Renal cortical epithelial cell (primary cell): ENCODE data around the gene SH2D1A. TPM values are rescaled to one million over a fixed set of nuclear protein-coding genes. Genes with fewer than 3 reads are reported as not detected.
"Not testable (repeated sequence)": the region's sequence is repeated elsewhere in the genome, so short reads cannot be mapped to it uniquely, and the experiment has no call there.

Experiments
- DNase-seq: peaks from one replicate; pipeline ENCODE4 v3.0.0-alpha.2; 2011; ENCODE audit warnings: low read depth
- total RNA-seq: library from RNA; depleted of rRNA; stranded (reverse); fragments of >200 nt; gene quantifications from 2 replicates; pipeline ENCODE4 v1.2.3, GENCODE V29; 2014

The SH2D1A gene
- total RNA-seq, 1 donor from 2014 or later, result not detected

- DNase-seq, result no peak
Measured at GRCh38 chrX:124354648-124355047, 8.3 kb downstream of the SH2D1A start.

DNA sequence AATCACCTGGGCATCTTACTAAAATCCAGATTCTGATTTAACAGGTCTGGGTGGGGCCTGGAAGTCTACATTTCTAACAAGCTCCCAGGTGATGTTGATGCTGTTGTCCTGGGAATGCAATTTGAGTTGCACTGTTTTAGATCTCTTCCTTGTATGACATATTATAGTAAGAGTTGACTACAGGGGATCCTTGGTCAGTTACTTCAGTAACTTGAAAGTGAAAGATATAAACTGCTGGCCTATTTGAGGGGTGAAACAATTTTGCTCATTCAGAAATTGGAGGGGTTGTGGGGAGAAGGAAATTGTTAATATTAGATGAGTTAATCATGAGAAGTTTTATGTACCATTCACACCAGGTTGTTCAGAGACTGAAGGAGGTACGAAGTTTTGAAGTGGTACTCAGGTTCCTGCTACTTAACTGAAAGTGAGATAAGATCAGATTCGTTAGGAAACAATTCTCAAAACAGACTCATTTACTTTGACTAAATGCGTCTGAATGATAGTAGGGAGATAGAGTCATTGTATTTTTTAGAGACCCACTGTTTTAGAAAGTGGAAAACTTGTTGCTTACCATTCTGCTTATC lies 12.5 kb downstream of the SH2D1A start:
- DNase-seq, result no peak

DNA sequence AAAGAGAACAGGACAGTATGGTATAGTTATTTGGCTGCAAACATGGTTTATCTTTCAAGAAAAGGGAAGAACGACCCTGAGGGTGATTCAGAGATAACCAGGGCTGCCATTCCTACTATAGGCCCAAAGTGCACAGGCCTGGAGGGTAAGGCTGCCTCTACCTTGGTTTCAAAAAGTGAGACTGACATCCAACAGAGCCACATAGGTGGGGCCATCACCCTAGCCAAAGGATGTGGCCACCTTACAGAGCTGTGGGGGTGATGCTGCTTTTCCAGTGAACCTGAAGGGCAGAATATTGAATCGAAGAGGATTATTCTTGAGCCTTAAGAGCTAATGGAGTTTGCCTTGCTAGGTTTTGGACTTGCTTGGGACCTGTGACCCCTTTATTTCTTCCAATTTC lies 15.7 kb downstream of the SH2D1A start:
- no peak for DNase-seq

- DNase-seq, result no peak
Measured at GRCh38 chrX:124362761-124363160, 16.4 kb downstream of the SH2D1A start.

GRCh38 chrX:124369722-124370121 lies 23.4 kb downstream of the SH2D1A start:
- DNase-seq, result no peak

DNA sequence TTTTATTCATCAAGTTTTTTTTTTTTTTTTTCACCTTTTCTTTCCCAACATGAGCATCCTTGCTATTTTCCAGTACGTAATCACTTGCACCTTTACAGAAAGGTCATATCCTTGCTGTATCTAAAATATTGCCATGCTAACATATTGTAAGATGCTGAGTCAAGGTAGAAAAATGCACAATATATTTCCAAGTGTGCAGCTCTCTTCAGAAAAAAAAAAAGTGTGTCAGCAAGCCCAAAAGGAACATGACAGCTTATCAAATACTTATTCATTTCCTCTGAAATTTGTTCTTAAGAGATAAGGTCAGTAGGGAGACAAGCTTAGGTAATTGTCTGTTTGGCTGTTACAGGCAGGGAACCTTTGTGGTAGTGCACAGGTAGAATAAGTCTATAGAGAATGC lies 27.0 kb downstream of the SH2D1A start:
- no peak for DNase-seq

GRCh38 chrX:124378643-124379042 lies 32.3 kb downstream of the SH2D1A start:
- no peak for DNase-seq

- DNase-seq, result no peak
Measured at GRCh38 chrX:124383354-124383753, 37.0 kb downstream of the SH2D1A start.

DNA sequence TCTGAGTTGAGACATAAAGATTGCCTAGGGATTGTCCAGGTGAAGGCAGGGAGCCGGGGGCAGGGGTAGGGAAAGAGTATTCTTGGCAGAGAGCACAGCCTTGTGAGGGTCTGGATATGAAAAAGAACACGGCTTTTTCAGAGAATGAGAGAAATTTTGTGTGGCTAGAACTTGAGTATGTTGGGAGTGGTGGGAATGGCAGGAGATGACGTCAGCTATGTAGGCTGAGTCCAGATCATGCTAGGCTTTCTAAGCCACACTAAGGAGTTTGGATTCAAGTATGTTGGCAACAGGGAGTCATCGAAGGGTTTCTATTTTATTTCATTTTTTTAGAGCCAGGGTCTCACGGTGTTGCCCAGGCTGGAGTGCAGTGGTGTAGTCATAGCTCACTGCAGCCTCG lies 40.0 kb downstream of the SH2D1A start:
- DNase-seq, result no peak

GRCh38 chrX:124388562-124388961 lies 42.2 kb downstream of the SH2D1A start:
- DNase-seq, result peak; percentile 37

DNA sequence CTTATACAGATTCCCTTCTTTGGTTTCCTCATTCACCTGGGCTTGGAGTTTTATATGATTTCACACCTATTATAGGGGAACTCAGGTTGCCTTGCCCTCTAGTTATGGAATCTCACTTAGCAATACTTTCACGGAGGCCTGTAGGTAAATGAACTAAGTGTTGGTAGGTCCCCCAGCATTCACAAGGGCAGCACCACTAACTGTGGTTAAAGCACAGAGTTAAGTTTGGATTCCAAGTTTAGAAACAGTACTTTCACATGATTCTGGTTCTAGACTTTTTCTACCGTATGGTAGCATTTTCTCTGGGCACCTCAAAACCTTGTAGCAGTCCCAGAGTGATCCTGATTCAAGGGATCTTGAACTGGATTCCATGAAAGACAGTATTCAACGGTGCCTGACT lies 46.4 kb downstream of the SH2D1A start:
- DNase-seq, result no peak

- no peak for DNase-seq
Measured at GRCh38 chrX:124393238-124393637, 46.9 kb downstream of the SH2D1A start.

DNA sequence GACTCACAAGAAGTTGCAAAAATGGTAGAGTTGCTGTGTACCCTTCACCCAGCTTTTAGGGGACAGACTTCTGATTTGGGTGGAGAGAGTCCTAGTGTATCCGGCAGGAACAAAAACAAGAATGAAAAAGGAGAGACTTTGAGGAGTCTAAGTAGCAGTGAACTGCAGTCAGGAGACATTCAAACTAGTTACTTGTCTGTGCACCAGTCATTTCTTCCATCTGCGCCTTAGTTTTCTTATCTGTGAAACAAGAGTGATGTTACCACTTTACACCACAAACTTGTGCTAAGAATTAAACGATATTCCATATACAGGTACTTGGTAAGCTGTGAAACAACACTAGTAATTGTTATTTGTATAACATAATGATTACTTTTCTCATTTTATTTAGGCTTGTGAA lies 47.3 kb downstream of the SH2D1A start:
- no peak for DNase-seq

DNA sequence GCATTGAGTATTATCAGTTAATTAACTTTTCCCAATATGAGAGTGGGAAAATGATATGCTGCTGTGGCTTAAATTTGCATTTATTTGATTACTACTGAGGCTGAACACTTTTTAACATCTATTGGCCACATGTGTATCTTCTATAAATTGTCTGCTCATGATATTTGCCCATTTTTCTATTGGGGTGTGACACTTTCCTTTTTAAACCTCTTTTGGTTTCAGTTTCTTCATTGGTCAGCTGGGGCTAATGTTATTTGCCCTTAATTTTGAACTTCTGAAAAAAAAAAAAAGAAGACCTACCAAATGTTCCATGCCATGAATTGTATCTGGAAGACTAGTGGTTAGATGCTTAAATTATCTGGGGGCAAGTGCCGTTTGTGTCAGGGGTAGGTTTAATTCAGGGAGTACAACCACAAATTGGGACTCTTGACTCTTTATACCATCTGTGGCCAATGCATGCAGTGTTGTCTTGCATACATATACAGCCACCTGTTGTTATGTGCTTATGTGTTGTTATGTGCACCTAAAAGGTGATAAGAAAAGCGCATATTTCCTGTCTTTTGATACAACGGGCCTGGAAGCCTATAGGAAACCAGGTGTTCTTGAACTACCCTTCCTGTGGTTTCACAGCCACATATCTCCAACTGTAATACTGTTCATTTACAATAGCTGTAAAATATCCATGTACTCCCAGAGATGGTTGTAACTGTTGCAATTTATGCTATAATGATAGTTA lies 49.0 kb downstream of the SH2D1A start:
- no peak for DNase-seq

- DNase-seq, result peak; percentile 25
Measured at GRCh38 chrX:124401696-124402095, 55.3 kb downstream of the SH2D1A start.

DNA sequence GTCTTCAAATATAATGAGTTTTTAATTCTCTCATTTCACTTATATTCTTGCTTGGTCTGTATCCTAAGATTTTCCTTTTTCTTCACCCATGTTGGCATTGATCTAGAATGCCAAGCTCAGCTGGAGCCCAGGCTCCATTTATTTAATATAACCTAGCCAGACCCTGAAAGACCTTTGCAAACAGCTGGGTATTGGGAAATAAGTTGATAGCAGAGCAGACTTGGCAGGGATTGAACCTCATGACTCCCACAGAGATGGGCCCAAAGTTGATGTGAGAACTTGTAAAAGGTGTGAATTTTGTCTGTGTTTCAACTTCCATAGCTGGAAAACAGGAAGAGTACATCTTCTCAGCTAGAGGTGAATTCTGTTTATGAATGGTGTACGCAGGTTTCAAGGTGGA lies 59.5 kb downstream of the SH2D1A start:
- DNase-seq, result no peak

DNA sequence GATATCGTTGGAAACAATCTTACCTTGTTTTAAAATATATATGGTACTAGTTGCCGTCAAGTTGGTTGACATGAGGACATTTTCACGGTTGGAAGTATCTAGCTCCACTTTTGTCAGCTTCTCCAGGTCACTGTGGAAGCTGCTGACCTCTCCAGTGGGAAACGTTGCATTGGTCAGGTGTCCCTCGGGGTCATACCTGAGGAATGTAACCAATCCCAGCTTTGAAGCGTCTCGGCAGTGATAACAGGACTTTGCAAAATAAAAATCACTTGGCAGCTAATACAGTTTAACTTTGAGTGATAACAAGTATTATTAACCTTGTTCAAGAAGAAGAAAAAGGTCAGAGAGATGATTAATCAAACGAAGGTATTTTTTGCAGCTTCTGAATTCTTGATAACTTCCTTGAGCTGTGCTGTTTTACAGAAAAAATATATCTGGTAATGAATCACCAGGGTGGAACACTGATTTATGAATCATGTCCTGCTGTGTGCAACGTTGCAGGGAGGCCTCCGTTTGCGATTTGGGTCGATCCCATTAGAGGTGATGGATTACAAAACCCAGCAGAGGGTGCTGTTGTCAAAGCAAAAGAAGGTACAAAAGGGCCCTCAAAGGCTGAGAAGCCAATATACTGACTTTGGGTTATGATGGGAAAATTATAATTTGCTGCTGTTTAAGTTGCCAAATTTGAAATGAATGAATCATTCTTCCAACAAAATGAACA lies 60.1 kb downstream of the SH2D1A start:
- peak; percentile 66 for DNase-seq

- DNase-seq, result no peak
Measured at GRCh38 chrX:124407226-124407625, 60.9 kb downstream of the SH2D1A start.

DNA sequence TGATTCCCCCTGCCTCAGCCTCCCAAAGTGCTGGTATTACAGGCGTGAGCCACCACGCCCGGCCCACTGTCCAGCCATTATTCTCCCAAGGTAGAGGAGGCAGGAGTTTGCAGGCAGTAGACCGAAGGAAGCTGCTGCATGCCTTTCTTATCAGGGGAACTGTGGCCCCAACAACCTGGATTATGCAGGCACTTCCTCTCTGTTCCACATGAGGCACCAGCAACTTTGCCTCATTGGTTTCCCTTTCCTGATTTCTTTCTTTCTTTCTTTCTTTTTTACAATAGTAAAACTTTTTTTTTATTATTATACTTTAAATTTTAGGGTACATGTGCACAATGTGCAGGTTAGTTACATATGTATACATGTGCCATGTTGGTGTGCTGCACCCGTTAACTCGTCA lies 62.0 kb downstream of the SH2D1A start:
- not testable (repeated sequence) for DNase-seq

GRCh38 chrX:124413244-124413643 lies 66.9 kb downstream of the SH2D1A start:
- no peak for DNase-seq

DNA sequence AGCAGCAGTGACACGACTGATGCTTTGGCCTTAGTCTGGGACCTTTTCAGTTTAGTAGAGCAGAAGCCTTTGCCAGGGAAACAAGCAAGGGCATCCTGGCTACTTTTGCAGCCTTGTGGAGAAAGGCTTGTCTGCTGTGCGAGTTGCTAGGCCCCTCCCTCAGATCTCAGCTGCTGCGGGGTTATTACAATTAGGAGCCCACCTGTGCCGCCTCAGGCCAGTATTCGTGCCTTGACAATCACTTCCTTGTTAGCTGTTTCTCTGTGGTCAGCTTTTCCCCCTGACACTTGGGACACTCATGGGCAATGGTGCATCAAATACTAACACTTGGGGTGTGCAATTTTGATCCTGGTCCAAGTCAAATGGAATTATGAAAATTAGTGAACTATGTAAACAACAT lies 67.9 kb downstream of the SH2D1A start:
- DNase-seq, result no peak

GRCh38 chrX:124415115-124415800 lies 68.9 kb downstream of the SH2D1A start:
- DNase-seq, result no peak
